GM21723 (cell line): ENCODE measurements around the gene THRB.

Experiments used
- ATAC-seq: cut with Tn5 transposase; IDR thresholded peaks from one replicate; pipeline ENCODE4 v1.9.1; 2021; ENCODE audit warnings: mild to moderate bottlenecking, moderate library complexity; ENCODE audit not compliant: unreplicated experiment

The THRB gene

DNA sequence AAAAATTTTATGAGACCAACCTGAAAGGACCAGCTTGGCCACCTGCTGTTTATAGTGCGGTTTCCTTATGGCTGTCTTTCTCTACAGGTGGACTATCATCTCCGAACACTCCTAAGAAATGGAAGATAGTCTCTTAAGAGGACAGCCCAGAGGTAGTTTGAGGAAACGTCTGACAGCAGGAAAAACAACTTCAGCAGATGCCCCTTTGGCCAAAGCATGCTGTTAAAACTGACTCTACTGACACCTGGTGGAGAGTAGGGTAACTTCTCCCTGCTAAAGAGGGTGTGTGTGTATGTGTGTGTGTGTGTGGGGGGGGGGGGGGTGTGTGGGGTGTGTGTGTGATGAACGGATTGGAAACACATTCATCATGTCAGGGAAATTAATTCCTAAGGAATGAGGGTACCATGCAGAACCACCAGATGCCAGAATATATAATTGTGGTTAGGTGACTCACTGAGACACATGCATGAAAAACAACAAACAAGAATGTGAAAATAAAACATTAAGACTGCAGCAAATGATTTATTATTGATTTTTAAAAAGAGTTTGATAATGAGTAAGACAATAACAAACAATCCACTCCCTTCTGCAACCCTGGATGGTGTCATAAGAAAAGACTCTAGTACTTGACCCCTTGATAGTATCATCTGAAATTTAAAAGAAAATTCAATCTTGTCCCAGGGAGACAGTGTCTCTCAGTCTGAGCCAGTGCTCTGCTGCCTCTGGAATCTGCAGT is 256.5 kb downstream of the THRB start:
- ATAC-seq: peak; percentile 91

DNA sequence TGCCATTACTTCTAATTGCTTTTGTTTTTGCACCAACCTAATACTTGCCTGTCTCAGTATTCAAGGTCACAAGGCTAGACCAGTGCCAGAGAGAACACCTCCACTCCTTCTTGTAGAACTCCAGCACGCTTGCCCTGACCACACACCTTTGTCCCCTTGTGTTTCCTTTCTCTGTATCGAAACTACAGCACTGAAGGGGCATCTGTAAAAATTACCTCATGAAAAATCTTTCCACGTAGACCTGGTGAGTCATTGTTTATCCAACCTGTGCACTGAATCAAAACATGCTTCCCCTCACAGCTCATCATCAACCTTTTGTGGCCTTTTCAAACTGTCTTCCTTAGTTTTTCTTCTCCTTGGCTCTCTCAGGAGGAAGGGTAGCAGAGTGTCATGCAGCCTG is 259.5 kb downstream of the THRB start:
- no peak for ATAC-seq

DNA sequence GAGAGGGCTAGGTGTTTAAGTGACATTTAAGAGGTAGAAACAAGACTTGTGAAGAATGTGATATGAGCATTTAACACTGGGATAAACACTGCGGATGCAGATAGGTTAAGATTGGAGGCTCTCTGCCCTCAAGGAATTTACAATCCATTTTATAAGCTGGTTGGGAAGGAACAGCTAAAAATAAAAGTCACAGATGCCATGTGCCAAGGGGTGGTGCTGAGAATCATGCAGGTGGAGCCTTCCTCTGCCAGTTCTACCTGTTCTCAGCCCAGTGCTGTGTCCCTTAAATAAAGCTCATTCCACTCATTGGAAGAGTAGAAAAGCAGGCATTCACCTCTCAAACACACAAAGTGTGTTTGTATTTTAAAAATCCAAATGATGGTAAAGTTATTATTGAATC is 261.9 kb downstream of the THRB start:
- no peak for ATAC-seq

DNA sequence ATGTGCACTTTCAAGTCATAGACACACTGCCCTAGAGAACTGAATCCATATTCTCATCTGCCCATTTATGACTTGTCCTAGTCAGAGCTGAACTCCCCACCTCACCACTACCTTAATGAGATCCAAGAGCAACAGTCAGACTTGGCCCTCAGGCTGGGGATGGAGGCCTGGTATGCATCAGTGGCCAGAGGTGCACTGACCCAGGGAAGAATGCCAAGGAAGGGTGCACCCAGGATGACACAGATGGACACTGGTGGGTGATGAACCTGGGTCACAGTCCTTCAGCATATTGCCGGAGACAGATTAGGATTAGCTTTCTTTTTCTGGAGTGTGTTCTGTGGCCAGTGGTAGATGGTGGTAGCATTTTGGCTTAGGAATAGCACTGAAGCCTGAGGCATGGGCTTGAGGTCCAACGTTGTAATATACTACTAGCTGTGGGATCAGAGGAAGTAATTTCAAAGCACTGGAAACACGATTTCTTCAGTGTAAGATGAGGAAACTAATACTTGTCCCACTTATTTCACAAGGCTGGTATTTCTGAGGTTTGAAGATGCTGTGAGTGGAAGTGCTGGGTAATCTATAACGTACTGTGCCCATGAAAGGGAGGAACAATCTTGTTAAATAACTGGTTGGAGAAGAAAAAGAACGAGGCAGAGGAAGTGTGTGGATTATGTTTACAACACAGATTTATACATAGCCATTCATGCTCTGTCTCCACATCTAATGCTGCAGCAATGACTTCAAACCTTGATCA is 265.0 kb downstream of the THRB start:
- ATAC-seq: no peak

DNA sequence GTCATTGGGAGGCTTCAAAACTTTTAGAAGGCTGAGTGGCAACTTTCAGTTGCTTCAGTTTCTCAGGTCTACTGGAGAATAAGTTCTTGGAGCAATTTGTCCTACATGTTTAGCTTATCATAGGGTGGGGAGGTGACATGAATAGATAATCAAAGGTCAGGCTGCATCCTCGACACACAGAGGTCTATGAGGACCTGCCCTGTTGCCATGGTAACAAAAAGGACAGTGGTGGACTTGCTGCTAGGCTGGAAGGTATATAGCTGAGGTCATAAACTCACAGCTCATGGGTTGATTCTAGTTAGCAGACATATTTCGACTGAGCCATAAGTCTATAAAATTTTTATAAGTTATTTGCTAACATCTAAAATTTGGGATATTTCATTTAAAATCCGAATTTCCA is 267.0 kb downstream of the THRB start:
- no peak for ATAC-seq

DNA sequence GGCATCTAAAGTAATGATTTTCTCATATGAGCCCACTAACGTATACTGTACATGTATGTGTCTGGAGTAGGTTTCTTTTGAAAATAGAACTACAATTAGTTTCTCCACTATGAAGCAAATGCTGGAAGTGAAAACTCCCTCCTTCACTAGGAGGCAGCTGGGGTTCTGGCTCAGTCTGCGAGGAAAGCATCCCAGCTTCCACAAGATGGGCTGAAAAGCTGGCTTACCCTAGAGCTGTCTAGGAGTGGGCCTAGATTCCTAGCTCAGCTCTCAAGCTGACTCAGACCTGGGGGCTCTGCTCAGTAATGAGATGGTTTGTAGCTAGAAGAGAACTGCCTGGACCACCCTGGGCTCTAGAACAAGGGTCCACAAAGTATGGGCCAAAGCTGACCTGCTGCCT is 268.3 kb downstream of the THRB start:
- no peak for ATAC-seq

DNA sequence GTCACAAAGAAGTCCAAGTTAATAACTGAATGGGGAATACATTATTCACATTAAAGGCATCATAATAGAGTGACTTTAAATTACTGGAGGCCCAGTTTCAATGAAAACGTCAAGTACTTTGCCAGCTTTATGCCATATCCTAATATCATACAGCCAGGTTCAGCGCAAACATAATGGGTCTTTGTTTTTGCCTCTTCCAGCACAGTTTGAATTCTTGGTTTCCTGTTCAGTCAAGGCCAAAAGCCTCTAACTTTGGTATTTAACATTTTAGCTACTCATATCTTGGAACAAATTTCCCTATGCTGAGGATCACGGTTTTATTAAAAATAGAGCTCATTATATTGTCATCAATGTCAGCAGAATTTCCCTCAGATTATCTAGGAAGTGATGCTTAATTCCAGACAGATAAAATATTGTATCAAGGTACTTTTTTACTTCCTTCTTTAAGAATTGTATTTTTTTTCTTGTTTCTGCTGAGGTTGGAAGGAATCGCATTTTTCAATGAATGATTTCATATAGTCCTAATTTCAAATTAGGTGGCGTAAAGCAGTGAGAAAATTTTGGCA is 269.2 kb downstream of the THRB start:
- no peak for ATAC-seq

DNA sequence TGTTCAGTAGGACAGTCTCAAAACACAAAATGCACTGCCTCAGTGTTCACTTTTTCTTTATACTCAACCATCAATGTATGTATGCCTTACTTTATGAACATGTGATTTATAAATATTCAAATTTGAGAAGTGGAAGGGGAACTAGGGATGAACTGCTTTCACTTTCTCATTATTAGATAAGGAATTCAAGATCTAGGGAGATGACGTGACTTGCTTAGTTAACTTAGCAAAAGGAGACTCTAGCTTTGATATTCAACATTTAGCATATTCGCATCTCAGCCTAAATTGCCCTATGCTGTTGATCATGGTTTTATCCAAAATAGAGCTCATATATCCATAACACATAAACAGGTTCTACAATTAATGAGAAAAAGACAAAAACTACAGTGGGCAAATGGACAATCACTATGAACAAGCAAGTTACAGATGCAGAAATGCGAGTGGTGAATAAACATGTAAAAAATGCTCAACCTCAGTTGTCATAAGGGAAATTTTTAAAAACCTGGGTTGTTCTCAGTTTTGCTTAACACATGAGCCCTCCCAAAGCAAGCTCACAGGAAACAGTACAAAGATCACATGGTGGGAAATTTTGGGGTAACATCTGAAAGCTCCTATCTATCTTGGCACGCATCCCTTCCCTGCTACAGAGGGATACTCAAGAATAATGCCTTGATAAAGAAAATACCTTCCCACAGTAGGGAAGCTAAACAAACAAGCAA is 269.8 kb downstream of the THRB start:
- ATAC-seq: no peak

DNA sequence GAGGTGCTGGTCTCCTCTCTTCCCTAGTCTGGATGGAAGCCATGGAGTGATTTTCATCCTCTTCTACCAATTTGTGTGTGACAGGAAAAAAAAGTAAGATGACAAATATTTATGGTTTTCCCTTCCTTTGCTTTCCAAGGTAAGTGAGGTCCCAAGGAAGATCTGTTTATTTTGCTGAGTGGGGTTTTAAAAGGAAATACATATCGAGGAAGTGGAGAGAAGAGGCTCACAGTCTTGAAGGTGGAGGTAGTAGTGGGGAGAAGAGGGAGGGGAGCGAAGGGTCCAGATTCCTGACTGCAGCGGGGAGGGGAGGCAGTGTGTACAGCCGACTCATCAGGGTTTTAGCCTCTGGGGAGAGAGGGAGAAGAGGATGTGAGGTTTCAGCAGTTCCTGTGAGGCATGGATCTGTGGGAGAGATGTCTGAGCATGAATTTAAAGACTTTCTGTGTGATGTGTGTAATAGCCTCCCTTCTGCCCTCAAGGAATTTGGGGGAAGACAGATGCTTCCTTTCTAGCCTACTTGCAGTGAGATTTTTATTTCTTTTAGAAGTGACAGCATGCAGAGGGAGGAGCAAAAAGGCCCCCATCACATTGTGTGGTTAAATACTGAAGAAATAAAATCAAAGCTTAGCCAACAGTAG is 272.4 kb downstream of the THRB start:
- ATAC-seq: no peak

DNA sequence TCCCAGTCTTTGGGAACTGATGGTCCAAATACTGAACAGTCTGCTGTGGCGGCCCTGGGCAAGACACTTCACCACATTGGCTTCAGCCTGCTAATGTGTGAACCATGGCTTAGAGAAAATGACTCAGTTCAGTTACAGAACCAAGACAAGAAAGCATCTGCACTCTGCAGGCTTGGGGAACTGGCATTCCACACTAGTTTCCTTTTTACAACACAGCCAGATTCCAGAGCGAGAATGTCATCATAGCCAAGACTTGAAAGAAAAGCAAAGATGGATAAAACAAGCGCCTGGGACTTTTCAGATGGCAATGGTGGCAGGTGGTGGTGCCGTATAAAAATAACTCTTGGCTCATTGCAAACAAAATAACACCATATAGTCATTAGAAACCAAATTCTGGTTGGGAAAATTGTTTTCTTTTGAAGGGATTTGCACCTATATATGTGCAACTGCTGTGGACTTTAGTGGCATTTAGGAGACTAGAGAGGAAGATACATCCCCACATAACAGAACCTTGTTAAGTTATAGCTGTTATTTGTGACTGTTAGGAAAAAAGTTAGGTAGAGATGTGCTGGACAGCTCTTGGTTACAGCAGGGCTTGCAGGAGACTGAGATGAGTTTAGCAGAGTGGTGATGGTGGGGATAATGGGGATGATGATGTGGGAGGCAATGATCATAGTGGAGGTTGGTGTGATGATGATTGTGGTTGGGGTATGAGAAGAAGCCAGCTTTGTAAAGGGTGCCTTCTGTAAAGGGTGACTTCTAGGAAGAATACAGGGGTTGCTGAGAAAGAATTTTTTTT is 273.6 kb downstream of the THRB start:
- no peak for ATAC-seq

DNA sequence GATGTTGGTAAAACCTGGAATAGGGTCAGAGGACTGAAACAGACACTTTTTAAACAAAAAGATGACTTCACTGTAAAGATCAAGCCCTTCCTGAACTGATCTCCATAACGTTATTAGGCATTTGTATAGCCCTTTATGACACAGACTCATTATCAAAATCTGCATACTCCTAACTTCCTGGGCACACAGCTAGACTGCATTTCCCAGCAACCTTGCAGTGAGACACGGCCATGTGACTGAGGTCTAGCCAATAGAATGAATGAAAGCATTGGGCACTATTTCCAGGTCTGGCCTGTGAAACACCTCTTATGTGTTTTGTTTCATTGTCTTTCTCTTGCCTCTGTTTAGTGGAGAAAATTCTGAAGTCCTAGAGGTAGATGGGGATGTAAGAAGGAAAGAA is 279.1 kb downstream of the THRB start:
- no peak for ATAC-seq

DNA sequence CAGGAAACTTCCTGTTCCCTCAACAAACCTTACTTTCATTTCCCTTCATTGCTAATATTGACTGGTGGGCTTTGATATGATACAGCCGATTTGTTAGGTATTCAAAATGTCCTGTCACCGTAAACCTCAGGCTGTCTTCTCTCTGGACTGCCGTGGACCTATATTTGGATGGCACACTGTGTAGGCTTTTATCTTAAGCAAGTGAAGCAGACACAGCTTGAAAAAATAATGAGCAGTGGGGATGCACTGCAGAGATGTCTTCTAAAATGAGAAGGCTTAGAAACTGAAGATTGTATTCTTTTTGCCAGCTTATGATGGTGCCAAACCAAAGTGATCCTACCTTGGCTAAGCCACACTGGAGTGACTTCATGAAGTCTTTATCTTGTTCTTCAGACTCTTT is 283.3 kb downstream of the THRB start:
- ATAC-seq: no peak

DNA sequence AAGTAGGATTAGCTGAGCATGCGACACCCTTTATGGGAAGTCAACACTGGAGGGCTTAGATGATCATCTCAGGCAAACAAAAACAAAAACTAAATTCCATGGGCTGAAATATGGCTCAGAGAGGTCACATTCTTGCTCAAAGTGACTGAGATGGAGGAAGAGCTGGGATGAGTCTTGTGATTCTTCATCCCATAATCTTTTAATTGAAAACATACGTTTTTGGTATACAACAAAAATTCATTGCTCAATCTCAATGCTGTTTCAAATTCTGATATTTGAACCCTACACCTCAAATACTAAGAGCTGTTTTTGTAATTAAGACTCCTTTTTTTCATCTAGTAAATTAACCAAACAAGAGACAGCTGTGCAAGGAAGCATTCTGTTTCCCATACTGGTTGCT is 292.6 kb downstream of the THRB start:
- ATAC-seq: no peak

DNA sequence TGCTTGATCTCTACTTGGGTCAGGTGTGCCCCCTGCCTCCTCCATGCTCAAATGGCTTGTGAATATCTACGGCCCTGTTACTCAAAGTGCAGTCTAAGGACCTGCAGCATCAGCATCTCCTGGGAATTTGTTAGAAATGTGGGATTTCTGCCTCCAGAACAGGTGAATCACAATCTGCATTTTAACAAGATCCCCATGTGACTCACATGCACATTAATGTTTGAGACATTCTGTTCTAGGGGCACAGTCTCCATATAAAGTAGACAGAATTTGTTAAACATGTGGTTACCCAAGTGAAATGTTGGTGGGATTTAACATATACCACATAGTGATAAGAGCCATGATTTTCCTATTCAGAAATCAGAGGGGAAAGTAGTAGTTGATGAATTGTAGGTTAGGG is 293.3 kb downstream of the THRB start:
- no peak for ATAC-seq

DNA sequence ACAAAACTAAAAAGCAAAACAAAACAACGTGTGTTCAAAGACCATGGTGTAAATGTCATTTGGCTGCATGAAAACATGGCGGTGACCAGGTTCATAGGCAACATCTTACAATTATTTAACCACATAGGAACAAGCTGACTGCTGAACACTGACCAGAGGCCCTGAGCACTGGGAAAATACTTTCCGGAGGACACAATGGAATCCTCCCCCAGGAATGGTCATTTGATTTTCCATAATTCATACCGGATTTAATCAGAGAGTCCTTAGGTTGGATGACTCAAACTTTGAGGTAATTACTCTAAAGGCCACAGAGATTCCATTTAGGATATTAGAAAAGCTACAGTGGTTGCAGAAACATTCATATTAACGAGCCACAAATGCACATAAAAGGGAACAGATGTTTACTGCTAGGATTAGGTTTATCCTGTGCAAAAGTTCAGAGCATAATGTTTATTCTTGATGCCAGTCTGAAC is 294.8 kb downstream of the THRB start:
- ATAC-seq: no peak

DNA sequence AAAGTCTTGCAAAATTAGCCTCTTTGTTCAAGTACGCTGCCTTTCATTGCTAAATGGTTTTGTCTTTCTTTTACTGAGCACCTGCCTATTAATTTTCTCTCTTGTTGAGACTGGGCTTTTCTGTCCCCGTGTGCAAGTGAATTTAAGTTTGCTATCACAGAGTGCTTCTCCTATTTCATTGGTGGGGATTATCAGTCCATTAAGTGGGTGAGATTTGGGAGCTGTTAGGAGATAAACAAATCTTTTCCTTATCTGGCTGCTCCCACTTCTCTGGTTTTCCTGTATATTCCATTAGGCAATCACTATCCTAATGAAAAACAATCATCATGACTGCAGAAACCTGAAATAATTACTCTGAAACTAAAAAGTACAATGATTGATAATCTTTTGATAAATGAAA is 295.4 kb downstream of the THRB start:
- ATAC-seq: no peak

DNA sequence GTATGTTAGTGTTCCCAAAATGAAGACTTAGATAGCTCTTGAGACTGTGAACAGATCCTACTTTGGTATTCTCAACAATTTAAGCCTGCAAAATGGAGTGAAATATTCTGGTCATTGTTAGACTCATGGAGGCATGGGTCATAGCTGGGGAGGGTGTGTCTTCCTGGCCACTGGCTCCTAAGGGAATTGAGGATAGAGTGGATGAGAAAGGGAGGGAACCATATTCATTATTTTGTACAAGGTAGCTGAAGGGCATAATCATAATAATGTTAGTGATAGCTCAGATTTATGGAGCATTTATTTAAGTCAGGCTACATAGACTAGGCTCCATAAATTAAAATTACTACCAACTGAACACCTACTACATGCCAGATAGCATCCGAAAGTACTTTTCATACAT is 295.9 kb downstream of the THRB start:
- no peak for ATAC-seq

DNA sequence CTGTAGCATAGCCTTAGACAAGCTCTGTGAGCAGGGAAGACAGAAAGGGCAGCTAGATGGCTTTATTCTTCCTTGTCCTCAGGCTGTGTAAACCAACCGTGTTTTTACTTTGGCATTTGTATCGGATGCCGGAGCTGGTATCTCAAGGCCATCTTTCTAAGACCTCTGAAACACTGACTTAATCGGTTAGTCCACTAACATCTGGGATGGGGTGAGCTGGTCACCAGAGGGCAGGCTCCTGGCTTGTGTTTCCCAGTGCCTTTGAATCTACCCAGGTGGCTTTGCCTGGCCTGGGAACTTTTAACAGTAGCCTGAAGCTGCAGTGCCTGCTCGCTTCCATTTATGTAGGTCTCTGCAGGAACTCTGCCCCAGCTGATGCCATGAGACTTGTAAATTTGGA is 296.8 kb downstream of the THRB start:
- no peak for ATAC-seq

DNA sequence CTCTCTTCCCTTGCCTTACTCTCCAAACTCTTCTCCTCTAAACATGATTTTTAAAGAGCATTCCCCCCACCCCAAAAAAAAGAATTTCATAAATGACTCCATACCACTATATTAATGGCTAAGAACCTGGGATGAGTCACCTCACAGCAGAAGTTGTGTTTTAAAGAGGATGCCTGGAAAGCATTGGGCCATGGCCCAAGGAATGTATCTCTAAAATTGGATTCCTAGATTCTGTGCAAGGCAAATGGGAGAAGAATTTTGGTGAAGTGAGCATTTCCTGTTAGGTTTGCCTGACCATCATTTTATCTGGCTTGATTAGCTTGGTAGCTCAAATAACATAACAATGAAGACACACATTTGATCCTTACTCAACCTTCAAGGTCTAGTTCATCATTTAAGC is 298.1 kb downstream of the THRB start:
- ATAC-seq: no peak

DNA sequence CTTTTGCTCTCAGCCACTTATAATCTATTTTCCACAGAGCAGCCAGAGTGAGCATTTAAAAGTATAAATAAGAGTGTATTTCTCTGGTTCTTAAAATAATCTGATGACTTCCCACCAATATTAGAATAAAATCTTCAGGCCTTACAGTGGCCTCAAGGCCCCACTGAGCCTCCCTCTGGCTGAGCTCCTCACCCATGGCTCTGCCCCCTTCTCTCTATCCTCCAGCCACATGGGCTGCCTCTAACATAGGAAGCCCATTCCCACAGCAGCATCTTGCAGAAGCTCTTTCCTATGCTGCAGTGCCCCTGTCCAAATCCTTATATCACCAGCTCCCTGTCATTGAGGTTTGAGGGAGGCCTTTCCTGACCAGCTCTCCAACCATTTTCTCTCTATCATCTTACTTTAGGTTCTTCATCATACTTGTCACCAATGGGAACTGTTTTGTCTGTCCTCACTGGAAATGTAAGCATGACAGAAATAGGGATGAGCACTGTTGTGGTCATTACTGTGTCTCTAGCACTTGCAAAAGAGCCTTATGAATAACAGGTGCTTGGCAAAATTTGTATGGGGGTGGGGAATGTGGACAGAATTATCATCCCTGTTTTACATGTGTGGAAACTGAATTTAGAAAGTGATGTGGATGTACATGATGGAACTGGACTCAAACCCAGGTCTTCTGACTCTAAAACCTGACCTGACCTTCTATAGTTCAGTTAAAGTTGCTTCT is 299.0 kb downstream of the THRB start:
- ATAC-seq: no peak
